Adrenal gland (tissue), 12 donors: ENCODE data around the gene SAT2. TPM values are rescaled to one million over a fixed set of nuclear protein-coding genes. Genes with fewer than 3 reads are reported as not detected.

ENCODE experiments used
- DNase-seq, 7 donors: peaks; one replicate each; pipeline ENCODE4 v3.0.0-alpha.2; 2019 to 2020
- H3K27ac ChIP-seq, 5 donors: fragments of 200-600 bp; sonication (generic) in 4 of 5; 1 replicate in 3 of 5; 2 replicates in 2 of 5; pipeline versions ENCODE4 v1.5.1 to v1.8.0; 2016 to 2020; ENCODE audit warnings: mild to moderate bottlenecking in 1 of 5
- H3K27me3 ChIP-seq: fragments of 200-600 bp; 2 replicates; pipeline ENCODE4 v1.8.0; 2021
- H3K36me3 ChIP-seq, 2 donors: fragments of 200-600 bp; replicated peaks in 1 of 2; 1 replicate in 1 of 2; 2 replicates in 1 of 2; pipeline versions ENCODE4 v1.5.1 to v1.8.0; 2018 to 2022
- H3K4me1 ChIP-seq, 2 donors: fragments of 200-600 bp; replicated peaks in 1 of 2; 1 replicate in 1 of 2; 2 replicates in 1 of 2; pipeline versions ENCODE4 v1.5.1 to v1.8.0; 2018 to 2021
- H3K4me3 ChIP-seq, 4 donors: fragments of 200-600 bp; sonication (generic) in 3 of 4; one replicate each; pipeline ENCODE4 v1.5.1; 2016 to 2018
- H3K9me3 ChIP-seq, 3 donors: fragments of 200-600 bp; sonication (generic) in 1 of 3; replicated peaks in 1 of 3; 1 replicate in 2 of 3; 2 replicates in 1 of 3; pipeline versions ENCODE4 v1.5.1 to v1.8.0; 2016 to 2021
- CTCF ChIP-seq, 6 experiments: fragments of 450-650 bp in 4 of 6; fragments of 200-600 bp in 2 of 6; sonication (generic) in 1 of 6; IDR thresholded peaks; 1 replicate in 5 of 6; 2 replicates in 1 of 6; pipeline versions ENCODE4 v1.5.1 to v1.8.0; 2016 to 2021; ENCODE audit warnings: antibody characterized with exemption in 6 of 6, mild to moderate bottlenecking in 2 of 6, moderate library complexity in 1 of 6
- POLR2A ChIP-seq, 2 donors: fragments of 450-650 bp; IDR thresholded peaks; one replicate each; pipeline ENCODE4 v1.6.1; 2017; ENCODE audit warnings: antibody characterized with exemption in 2 of 2, mild to moderate bottlenecking in 2 of 2, moderate library complexity in 1 of 2
- WGBS, 4 donors: extraction: QIAGEN DNeasy Blood & Tissue Kit in 2 of 4; methylation state at CpG; one replicate each; pipeline versions ENCODE4 v1.1.5 to v1.1.7; 2013 to 2017; 5-methylcytosine and 5-hydroxymethylcytosine counted together
- intact Hi-C, 2 donors: fragments of 100-400 bp; cut with DNase I; formaldehyde crosslinking; loops; one replicate each; pipeline versions ENCODE4 v1.14.1 to v1.15.0; 2022 to 2023
- polyA plus RNA-seq, 3 donors: library from polyadenylated mRNA; stranded (reverse); fragments of 200-250 nt in 2 of 3; fragments of 350-450 nt in 1 of 3; fragmentation: Illumina TruSeq in 1 of 3; extraction: RNeasy Lipid Tissue Mini Kit (QIAGEN cat#74804) in 1 of 3; gene quantifications; one replicate each; pipeline ENCODE4 v1.2.3, GENCODE V29; 2013 to 2014
- total RNA-seq, 9 donors: library from RNA; depleted of rRNA in 4 of 9; stranded (reverse); fragments of >200 nt in 4 of 9; fragments of 120-200 nt in 1 of 9; fragmentation: NEBNext Ultra II Directional in 1 of 9; extraction: Animal tissue kit (Norgen Biotek cat#: 25700) in 1 of 9; gene quantifications; one replicate each; pipeline versions ENCODE4 v1.1.0 to v1.2.4, GENCODE V29; 2013 to 2023
- donor health status: healthy with polysubstance abuse.
- donor health status: Bipolar disorder and iron deficiency.
- donor health status: DM: yes; HTN: yes; CAD: no.
- donor health status: DM: no; HTN: no; CAD: no.
- donor health status: DM: no; HTN: no; CAD: no.
- donor health status: DM: yes; HTN: yes; CAD: no.

Gene SAT2
- total and polyA plus RNA-seq, 12 donors, result 165 to 700 (median 254) TPM

GRCh38 chr17:7651665-7652387 lies 24.2 kb upstream of the SAT2 start:
- DNase-seq, result peak in 1 of 7 donors; percentile 23
- Histone ChIP-seq H3K36me3 (no peaks in the 10 kb centered on the region), H3K27ac (peak overlapping the region in 2 of 5 donors; percentile 56 to 57), H3K4me1 (peaks cover 17 to 24% of the 10 kb centered on the region in 2 donors), H3K27me3 (no peaks in the 10 kb centered on the region), H3K9me3 (no peaks in the 10 kb centered on the region), H3K4me3 (peak overlapping the region in 2 of 4 donors; percentile 30 to 61)
- no peak for TF ChIP-seq CTCF (IDR thresholded peaks at IDR 0.05)
- TF ChIP-seq POLR2A (IDR thresholded peaks at IDR 0.05), result no peak
- intact Hi-C loops, result no loop called here
- 0 to 6% (median 4%) methylated on average over 9 to 54 of the region's 54 CpGs for WGBS, 4 donors

- Histone ChIP-seq H3K27ac (peak overlapping the region in 2 of 5 donors; percentile 56 to 57), H3K36me3 (no peaks in the 10 kb centered on the region), H3K4me1 (peaks cover 17 to 19% of the 10 kb centered on the region in 2 donors), H3K9me3 (no peaks in the 10 kb centered on the region), H3K4me3 (peak overlapping the region in 2 of 4 donors; percentile 30 to 61), H3K27me3 (no peaks in the 10 kb centered on the region)
- WGBS, 4 donors, result 1% methylated on average over 12 to 45 of the region's 45 CpGs
- no peak for DNase-seq
- TF ChIP-seq CTCF (IDR thresholded peaks at IDR 0.05) (no peak), POLR2A (IDR thresholded peaks at IDR 0.05) (no peak)
- intact Hi-C loops, result no loop called here
Measured at GRCh38 chr17:7651097-7651664, 23.6 kb upstream of the SAT2 start.

- H3K27ac ChIP-seq, result peak within 1 kb of the TSS in 2 of 5 donors; percentile 56 to 57
- peaks cover 17 to 19% of the 10 kb centered on the region in 2 donors for H3K4me1 ChIP-seq
- intact Hi-C loops, result no loop called here
- no peaks in the 10 kb centered on the region for H3K9me3 ChIP-seq
- peak within 1 kb of the TSS in 2 of 4 donors; percentile 30 to 61 for H3K4me3 ChIP-seq
- TF ChIP-seq CTCF (IDR thresholded peaks at IDR 0.05) (no peak), POLR2A (IDR thresholded peaks at IDR 0.05) (no peak)
- WGBS, 4 donors, result 0 to 4% (median 1%) methylated on average over 17 to 34 of the region's 34 CpGs
- no peaks in the 10 kb centered on the region for H3K27me3 ChIP-seq
- H3K36me3 ChIP-seq, result no peaks in the 10 kb centered on the region
- peak; percentile 74 to 83 (median 82) for DNase-seq
Measured at GRCh38 chr17:7650509-7651096, 23.0 kb upstream of the SAT2 start, which contains the start of gene ATP1B2. ATP1B2 (plus strand) TSS chr17:7650926; CDS start chr17:7651519, 593 bp downstream.

GRCh38 chr17:7647018-7647417 lies 19.4 kb upstream of the SAT2 start:
- no peak for TF ChIP-seq CTCF (IDR thresholded peaks at IDR 0.05)
- Histone ChIP-seq H3K27me3 (no peaks in the 10 kb centered on the region), H3K4me3 (no peak overlapping the region), H3K36me3 (no peaks in the 10 kb centered on the region), H3K27ac (no peak overlapping the region), H3K9me3 (no peaks in the 10 kb centered on the region), H3K4me1 (peaks cover 17 to 19% of the 10 kb centered on the region in 2 donors)
- no peak for DNase-seq
- intact Hi-C loops, result no loop called here
- 67 to 71% (median 69%) methylated on average over 4 of the region's 4 CpGs for WGBS, 4 donors
